A549 (cell line): ENCODE results near the gene JRKL. TPM values are rescaled to one million over a fixed set of nuclear protein-coding genes. Genes with fewer than 3 reads are reported as not detected.

Source experiments
- ATAC-seq, 2 experiments: fragments of 200-7000 bp in 1 of 2; fragments of >200 bp in 1 of 2; cut with Nextera tagmentation in 1 of 2; cut with Tn5 transposase in 1 of 2; 3 replicates each; pipeline versions ENCODE4 v1.8.0 to v1.9.1; 2018 to 2020; ENCODE audit warnings: mild to moderate bottlenecking in 1 of 2, moderate library complexity in 1 of 2
- CTCF ChIA-PET: fragments of 300-600 bp; sonication (Branson Sonifier 250); formaldehyde crosslinking; extraction: SDS; loops from one replicate; lab custom pipeline; 2021; ENCODE audit warnings: antibody characterized with exemption, inconsistent platforms; lab: Yijun Ruan, JAX
- POLR2A ChIA-PET: fragments of 350-600 bp; formaldehyde crosslinking; extraction: SDS; loops from one replicate; lab custom pipeline; 2021; ENCODE audit warnings: antibody characterized with exemption, inconsistent platforms; lab: Yijun Ruan, JAX
- DNase-seq, 2 experiments: peaks; one replicate each; pipeline versions ENCODE4 v3.0.0 to v3.0.0-alpha.2; 2011 to 2016; ENCODE audit warnings: low read depth in 1 of 2, low spot score in 1 of 2
- FAIRE-seq: peaks from 2 replicates; lab custom pipeline; 2011; peaks lifted over from hg19 to GRCh38; lab: Jason Lieb, UNC
- H3K27ac ChIP-seq, 2 experiments: fragments of >200 bp; sonication (Bioruptor Twin); formaldehyde crosslinking; 3 replicates each; pipeline ENCODE4 v1.5.1; 2016 to 2017
- H3K4me1 ChIP-seq: fragments of >200 bp; sonication (Bioruptor Twin); formaldehyde crosslinking; 3 replicates; pipeline ENCODE4 v1.6.1; 2016
- H3K4me2 ChIP-seq: fragments of >200 bp; sonication (Bioruptor Twin); formaldehyde crosslinking; 3 replicates; pipeline ENCODE4 v1.6.1; 2016
- H3K4me3 ChIP-seq: fragments of >200 bp; sonication (Bioruptor Twin); formaldehyde crosslinking; 3 replicates; pipeline ENCODE4 v1.5.1; 2016
- H3K9me3 ChIP-seq: fragments of >200 bp; sonication (Bioruptor Twin); formaldehyde crosslinking; 3 replicates; pipeline ENCODE4 v1.6.1; 2016
- CBX2 ChIP-seq: fragments of 200-600 bp; sonication (generic); IDR thresholded peaks from 2 replicates; pipeline ENCODE4 v1.6.1; 2016; ENCODE audit warnings: low read depth, mild to moderate bottlenecking, borderline replicate concordance
- CBX8 ChIP-seq: fragments of 200-600 bp; sonication (generic); IDR thresholded peaks from 2 replicates; pipeline ENCODE4 v1.6.1; 2016
- CHD2 ChIP-seq: fragments of 150-350 bp; IDR thresholded peaks from 2 replicates; pipeline ENCODE4 v1.6.1; 2014; ENCODE audit warnings: low read length; ENCODE audit not compliant: partially characterized antibody
- ELK1 ChIP-seq: fragments of 150-350 bp; IDR thresholded peaks from 2 replicates; pipeline ENCODE4 v1.6.1; 2014; ENCODE audit warnings: low read depth, mild to moderate bottlenecking, low read length
- EP300 ChIP-seq, 2 experiments: fragments of >200 bp; sonication (Bioruptor Twin); formaldehyde crosslinking; IDR thresholded peaks; 2 replicates in 1 of 2; 3 replicates in 1 of 2; pipeline ENCODE4 v1.6.1; 2016 to 2017
- FOSB ChIP-seq: fragments of 250-450 bp; sonication (Bioruptor Pico); IDR thresholded peaks from 2 replicates; pipeline ENCODE4 v1.5.0; 2020; ENCODE audit warnings: mild to moderate bottlenecking, moderate library complexity
- GATA3 ChIP-seq: IDR thresholded peaks from 2 replicates; pipeline ENCODE4 v1.6.1; 2012; ENCODE audit warnings: borderline replicate concordance
- HMGXB4 ChIP-seq: fragments of 250-450 bp; sonication (Bioruptor Pico); IDR thresholded peaks from 2 replicates; pipeline ENCODE4 v1.5.0; 2021; ENCODE audit warnings: mild to moderate bottlenecking, moderate library complexity, borderline replicate concordance
- HOXA7 ChIP-seq: fragments of 250-450 bp; sonication (Bioruptor Pico); IDR thresholded peaks from 2 replicates; pipeline ENCODE4 v1.5.0; 2020; ENCODE audit warnings: mild to moderate bottlenecking, moderate library complexity
- HOXB13 ChIP-seq: fragments of 250-450 bp; sonication (Bioruptor Pico); IDR thresholded peaks from 2 replicates; pipeline ENCODE4 v1.5.0; 2020; ENCODE audit warnings: low read depth, mild to moderate bottlenecking, moderate library complexity
- JUN ChIP-seq, 2 experiments: fragments of >200 bp; sonication (Bioruptor Twin); formaldehyde crosslinking; IDR thresholded peaks; 2 replicates in 1 of 2; 3 replicates in 1 of 2; pipeline ENCODE4 v1.6.1; 2016 to 2017
- JUNB ChIP-seq: fragments of >200 bp; sonication (Bioruptor Twin); formaldehyde crosslinking; IDR thresholded peaks from 2 replicates; pipeline ENCODE4 v1.6.1; 2016
- KDM1A ChIP-seq: fragments of 200-600 bp; sonication (generic); IDR thresholded peaks from 2 replicates; pipeline ENCODE4 v1.6.1; 2016; ENCODE audit warnings: low read depth, mild to moderate bottlenecking
- KDM5A ChIP-seq: fragments of 200-600 bp; sonication (generic); IDR thresholded peaks from 2 replicates; pipeline ENCODE4 v1.6.1; 2016; ENCODE audit warnings: antibody characterized with exemption, mild to moderate bottlenecking
- MAX ChIP-seq: IDR thresholded peaks from 2 replicates; pipeline ENCODE4 v1.6.1; 2012
- MYC ChIP-seq: IDR thresholded peaks from 2 replicates; pipeline ENCODE4 v1.6.1; 2012; ENCODE audit warnings: mild to moderate bottlenecking, inconsistent platforms, low read length, improper control_type of control experiment, borderline replicate concordance
- POLR2AphosphoS2 ChIP-seq: conservative IDR thresholded peaks from 2 replicates; pipeline ENCODE4 v1.6.1; 2012; ENCODE audit warnings: low read length, improper control_type of control experiment, inconsistent platforms
- RAD21 ChIP-seq, 2 experiments: fragments of >200 bp in 1 of 2; sonication (Bioruptor Twin) in 1 of 2; formaldehyde crosslinking in 1 of 2; IDR thresholded peaks in 1 of 2; conservative IDR thresholded peaks in 1 of 2; 2 replicates in 1 of 2; 3 replicates in 1 of 2; pipeline ENCODE4 v1.6.1; 2012 to 2018; ENCODE audit warnings: inconsistent platforms in 1 of 2
- RARB ChIP-seq: fragments of 250-450 bp; sonication (Bioruptor Pico); IDR thresholded peaks from 2 replicates; pipeline ENCODE4 v1.8.0; 2021; ENCODE audit warnings: mild to moderate bottlenecking, moderate library complexity
- RCOR1 ChIP-seq: fragments of 150-350 bp; IDR thresholded peaks from 2 replicates; pipeline ENCODE4 v1.6.1; 2014; ENCODE audit warnings: antibody characterized with exemption, low read length, low read depth
- RNF2 ChIP-seq: fragments of 200-600 bp; sonication (generic); IDR thresholded peaks from 2 replicates; pipeline ENCODE4 v1.6.1; 2016; ENCODE audit warnings: low read depth, mild to moderate bottlenecking, antibody characterized with exemption, moderate library complexity, borderline replicate concordance
- TFCP2L1 ChIP-seq: fragments of 250-450 bp; sonication (Bioruptor Pico); IDR thresholded peaks from 2 replicates; pipeline ENCODE4 v1.5.0; 2021; ENCODE audit warnings: mild to moderate bottlenecking
- ZC3H11A ChIP-seq: fragments of 450-650 bp; IDR thresholded peaks from 2 replicates; pipeline ENCODE4 v1.6.1; 2014; ENCODE audit warnings: antibody characterized with exemption, mild to moderate bottlenecking
- ZNF302 ChIP-seq: fragments of 250-450 bp; sonication (Bioruptor Pico); IDR thresholded peaks from 2 replicates; pipeline ENCODE4 v1.9.0; 2021; ENCODE audit warnings: inconsistent platforms, mild to moderate bottlenecking, moderate library complexity
- WGBS: methylation state at CpG from one replicate; pipeline ENCODE4 v1.1.6; 2017; ENCODE audit errors: missing lambda C conversion rate; 5-methylcytosine and 5-hydroxymethylcytosine counted together
- polyA plus RNA-seq, 4 experiments: library from polyadenylated mRNA; depleted of rRNA in 3 of 4; stranded (reverse); fragments of >200 nt; fragmentation: RNase III in 1 of 4; extraction: RNeasy Plus Mini Kit Qiagen cat#74134 plus additional on column Dnase treatment in 1 of 4; gene quantifications; 2 replicates in 3 of 4; 3 replicates in 1 of 4; pipeline ENCODE4 v1.2.3, GENCODE V29; 2011 to 2017
- TF ChIP-seq, protein P1 (sequence below): fragments of 450-650 bp; IDR thresholded peaks from 2 replicates; pipeline ENCODE4 v1.6.1; 2014; ENCODE audit warnings: antibody characterized with exemption
- TF ChIP-seq, protein P2 (sequence below): IDR thresholded peaks from 2 replicates; pipeline ENCODE4 v1.6.1; 2012

The JRKL gene
- polyA plus RNA-seq, 2 of the 4 experiments (the other 2 are of a cell fraction) = 9.7 to 10.4 TPM

DNA sequence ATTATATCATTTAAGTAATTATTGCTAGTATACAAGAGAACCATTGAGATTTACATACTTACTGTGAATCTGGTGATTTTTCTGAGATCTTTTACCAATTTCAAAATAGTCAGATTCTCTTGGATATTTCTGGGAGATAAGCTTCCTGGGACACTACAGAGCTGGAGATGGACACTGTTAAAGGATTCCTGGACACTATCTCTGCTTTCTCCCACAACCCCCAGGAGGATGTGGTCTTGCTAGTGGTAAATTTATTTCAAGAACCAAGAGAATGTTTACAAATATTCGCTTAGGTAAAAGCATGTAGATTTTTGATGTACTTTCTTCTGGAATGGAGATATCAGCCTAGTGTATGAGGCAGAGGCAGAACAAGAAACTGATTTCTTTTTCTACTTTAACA, 13.0 kb upstream of the JRKL start:
- TF ChIP-seq ZNF302 (no peak), CHD2 (no peak), MAX (no peak), JUN (IDR thresholded peaks at IDR 0.05) (no peak), HOXB13 (CRISPR knock-in tag) (no peak), JUNB (no peak), ZC3H11A (no peak)
- TF ChIP-seq, protein P1, sequence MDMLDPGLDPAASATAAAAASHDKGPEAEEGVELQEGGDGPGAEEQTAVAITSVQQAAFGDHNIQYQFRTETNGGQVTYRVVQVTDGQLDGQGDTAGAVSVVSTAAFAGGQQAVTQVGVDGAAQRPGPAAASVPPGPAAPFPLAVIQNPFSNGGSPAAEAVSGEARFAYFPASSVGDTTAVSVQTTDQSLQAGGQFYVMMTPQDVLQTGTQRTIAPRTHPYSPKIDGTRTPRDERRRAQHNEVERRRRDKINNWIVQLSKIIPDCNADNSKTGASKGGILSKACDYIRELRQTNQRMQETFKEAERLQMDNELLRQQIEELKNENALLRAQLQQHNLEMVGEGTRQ = no peak
- no peak for DNase-seq
- H3K4me2 ChIP-seq = no peak overlapping the region
- no peak overlapping the region for H3K27ac ChIP-seq
- CTCF ChIA-PET = no interaction called here
- ATAC-seq = no peak
- WGBS = 48% methylated on average over 1 of the region's 1 CpG
- no peak for FAIRE-seq
- no peak overlapping the region for H3K4me3 ChIP-seq
- H3K9me3 ChIP-seq = no peaks in the 10 kb centered on the region
- POLR2A ChIA-PET = no interaction called here
- H3K4me1 ChIP-seq = no peaks in the 10 kb centered on the region

GRCh38 chr11:96384156-96384555, 5.7 kb upstream of the JRKL start:
- CTCF ChIA-PET = interaction anchor here (0.7 to 1.7 kb wide), 2 partner anchors 15 to 41 kb away, joined by 3 to 5 read pairs; no protein-coding TSS in a partner anchor
- no peak for ATAC-seq
- no peak for TF ChIP-seq RCOR1
- TF ChIP-seq CBX2 = no peak
- no peak for TF ChIP-seq MAX
- no peak for TF ChIP-seq POLR2AphosphoS2
- TF ChIP-seq CBX8 = no peak
- no peak for TF ChIP-seq ELK1
- TF ChIP-seq GATA3 = no peak
- TF ChIP-seq, all 56 proteins: peak for 0
- FAIRE-seq (no peak), DNase-seq (no peak)
- Histone ChIP-seq H3K4me1 (peaks cover 11% of the 10 kb centered on the region; the same call in 1 of the 3 replicates), H3K4me2 (no peak overlapping the region), H3K4me3 (no peak overlapping the region), H3K9me3 (no peaks in the 10 kb centered on the region), H3K27ac (no peak overlapping the region)
- WGBS = 57% methylated on average over 3 of the region's 3 CpGs
- POLR2A ChIA-PET = no interaction called here

DNA sequence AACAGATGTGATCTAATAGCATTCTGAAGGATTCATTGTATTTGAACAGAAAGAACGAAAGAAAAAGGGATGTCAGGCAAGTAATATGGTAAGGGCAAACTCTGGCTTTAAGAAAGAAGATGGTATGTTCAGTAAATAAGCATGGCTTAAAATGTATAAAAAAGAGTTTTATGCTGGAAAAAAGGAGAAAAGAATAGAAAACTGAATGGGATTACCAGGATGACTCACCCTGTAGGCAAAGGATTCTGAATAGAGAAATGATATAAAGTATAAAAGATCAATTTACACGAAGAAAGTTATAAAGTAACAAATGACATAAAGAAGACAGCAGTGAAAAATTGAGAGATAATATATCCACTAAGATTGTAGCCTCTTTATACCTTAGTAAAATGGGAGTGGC, 4.6 kb upstream of the JRKL start:
- POLR2A ChIA-PET = no interaction called here
- Histone ChIP-seq H3K9me3 (no peaks in the 10 kb centered on the region), H3K4me3 (no peak overlapping the region), H3K4me2 (no peak overlapping the region), H3K4me1 (peaks cover 11% of the 10 kb centered on the region; the same call in 1 of the 3 replicates), H3K27ac (no peak overlapping the region)
- ATAC-seq = no peak
- FAIRE-seq = no peak
- CTCF ChIA-PET = interaction anchor here (1.7 kb wide), 1 partner anchor 42 kb away, joined by 5 read pairs; no protein-coding TSS in a partner anchor
- DNase-seq = no peak
- WGBS = 87% methylated on average over 2 of the region's 2 CpGs
- TF ChIP-seq, protein P2, sequence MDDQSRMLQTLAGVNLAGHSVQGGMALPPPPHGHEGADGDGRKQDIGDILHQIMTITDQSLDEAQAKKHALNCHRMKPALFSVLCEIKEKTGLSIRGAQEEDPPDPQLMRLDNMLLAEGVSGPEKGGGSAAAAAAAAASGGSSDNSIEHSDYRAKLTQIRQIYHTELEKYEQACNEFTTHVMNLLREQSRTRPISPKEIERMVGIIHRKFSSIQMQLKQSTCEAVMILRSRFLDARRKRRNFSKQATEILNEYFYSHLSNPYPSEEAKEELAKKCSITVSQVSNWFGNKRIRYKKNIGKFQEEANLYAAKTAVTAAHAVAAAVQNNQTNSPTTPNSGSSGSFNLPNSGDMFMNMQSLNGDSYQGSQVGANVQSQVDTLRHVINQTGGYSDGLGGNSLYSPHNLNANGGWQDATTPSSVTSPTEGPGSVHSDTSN = no peak
- TF ChIP-seq HMGXB4 (CRISPR knock-in tag) (no peak), CBX2 (no peak), ELK1 (no peak), RNF2 (no peak), MYC (no peak), FOSB (CRISPR knock-in tag) (no peak), EP300 (IDR thresholded peaks at IDR 0.05) (no peak), HOXA7 (no peak), CHD2 (no peak), TFCP2L1 (CRISPR knock-in tag) (no peak), RAD21 (conservative IDR thresholded peaks at IDR 0.05 in 1 of 2, IDR thresholded peaks at IDR 0.05 in 1 of 2) (no peak), ZNF302 (no peak), KDM5A (no peak), JUN (IDR thresholded peaks at IDR 0.05) (no peak), RARB (CRISPR knock-in tag) (no peak), KDM1A (no peak)
- TF ChIP-seq, protein P1 = no peak
